NCI-H1694 treated with DMSO at 0.1 percent for 48 hours (cell line): ENCODE data around the gene DYSF.
"Not testable (repeated sequence)": the region's sequence is repeated elsewhere in the genome, so short reads cannot be mapped to it uniquely, and the experiment has no call there.

Experiments
- DNase-seq: peaks from one replicate; lab custom pipeline; 2025; lab: John Stamatoyannopoulos, UW

Gene DYSF

DNA sequence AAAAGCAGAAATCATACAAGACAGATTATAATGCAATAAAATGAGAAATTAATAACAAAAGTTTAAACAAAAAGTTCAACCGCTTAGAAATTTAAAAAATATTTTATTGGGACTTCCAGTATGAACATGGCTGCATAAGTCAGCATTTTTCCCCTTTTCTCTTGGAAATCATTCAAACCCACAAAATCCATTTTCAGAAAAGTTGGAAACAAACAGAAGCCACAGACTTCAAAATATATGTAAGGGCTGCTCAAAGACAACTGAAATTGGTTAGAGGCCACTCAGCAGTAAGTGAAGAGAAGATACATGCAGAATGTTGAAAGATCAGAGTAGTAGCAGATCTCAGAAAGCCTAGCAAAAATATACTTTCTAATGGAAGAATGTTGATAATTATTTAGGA lies 194.0 kb downstream of the DYSF start:
- no peak for DNase-seq

DNA sequence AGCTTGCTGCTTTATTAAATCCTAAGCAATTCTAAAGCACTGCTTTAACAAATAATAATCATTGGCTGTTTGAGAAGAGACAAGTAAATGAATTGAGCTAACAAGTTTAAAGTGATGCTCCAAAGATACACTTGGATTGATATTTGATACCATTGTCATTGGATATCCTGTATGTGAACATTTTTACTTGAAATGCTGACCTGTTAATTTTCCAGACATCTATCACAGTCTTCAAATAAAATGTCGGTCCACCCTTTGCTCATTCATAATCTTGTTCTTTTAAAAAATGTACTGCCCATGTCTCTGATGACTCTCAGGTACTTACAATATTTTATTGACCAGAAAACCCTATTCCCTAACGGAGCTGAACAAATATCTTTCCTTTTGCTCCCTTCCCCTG lies 202.1 kb downstream of the DYSF start:
- DNase-seq: no peak

DNA sequence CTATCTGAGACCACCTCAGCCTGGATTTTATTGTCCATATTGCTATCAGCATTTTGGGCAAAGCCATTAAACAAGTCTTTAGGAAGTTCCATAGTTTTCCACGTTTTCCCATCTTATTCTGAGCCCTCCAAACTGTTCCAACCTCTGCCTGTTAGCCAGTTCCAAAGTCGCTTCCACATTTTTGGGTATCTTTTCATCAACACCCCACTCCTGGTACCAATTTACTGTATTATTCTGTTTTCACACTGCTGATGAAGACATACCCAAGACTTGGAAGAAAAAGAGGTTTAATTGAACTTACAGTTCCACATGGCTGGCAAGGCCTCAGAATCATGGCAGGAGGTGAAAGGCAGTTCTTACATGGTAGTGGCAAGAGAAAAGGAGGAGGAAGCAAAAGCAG lies 204.9 kb downstream of the DYSF start:
- DNase-seq: not testable (repeated sequence)

DNA sequence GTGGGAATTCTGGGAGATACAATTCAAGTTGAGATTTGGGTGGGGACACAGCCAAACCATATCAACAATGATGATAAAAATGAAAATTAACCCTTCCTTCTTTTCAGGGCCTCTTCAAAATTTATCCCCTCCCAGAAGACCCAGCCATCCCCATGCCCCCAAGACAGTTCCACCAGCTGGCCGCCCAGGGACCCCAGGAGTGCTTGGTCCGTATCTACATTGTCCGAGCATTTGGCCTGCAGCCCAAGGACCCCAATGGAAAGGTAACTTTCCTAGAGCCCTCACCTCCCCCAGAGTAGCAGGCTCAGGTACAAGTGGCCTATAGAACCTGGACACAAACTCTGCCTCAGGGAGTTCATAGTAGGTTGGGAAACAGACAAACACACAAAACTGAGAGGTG lies 205.4 kb downstream of the DYSF start:
- DNase-seq: no peak

DNA sequence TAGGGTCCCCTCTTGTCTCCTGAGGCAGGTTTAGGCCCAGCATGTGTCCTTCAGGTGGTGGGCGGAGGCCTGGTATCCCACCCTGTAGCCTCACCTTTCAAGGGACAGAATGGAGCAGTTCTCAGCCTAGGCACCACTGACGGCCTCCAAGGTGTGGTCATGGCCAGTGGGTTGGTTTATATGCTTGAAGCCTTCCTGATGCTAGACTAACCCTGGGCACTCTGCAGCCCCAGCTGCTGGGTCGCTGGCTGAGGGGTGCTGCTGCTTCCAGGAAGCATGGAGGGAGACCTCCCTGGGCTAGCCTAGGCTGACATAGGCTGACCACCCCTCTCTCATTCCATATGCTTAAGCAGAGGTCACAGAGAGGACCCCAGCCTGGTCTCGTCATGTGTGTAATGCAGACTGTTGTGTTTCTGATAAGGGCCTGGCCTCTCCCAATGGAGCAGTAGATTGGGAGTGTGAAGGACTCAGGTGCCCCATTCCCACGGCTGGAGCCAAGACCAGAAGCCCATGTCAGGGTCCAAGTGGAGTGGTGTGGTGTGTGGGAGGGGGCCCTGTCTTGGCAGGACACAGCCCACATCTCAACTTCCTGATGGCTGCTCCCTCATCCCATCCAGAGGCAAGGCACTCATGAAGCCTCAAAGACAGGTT lies 206.6 kb downstream of the DYSF start:
- DNase-seq: no peak

DNA sequence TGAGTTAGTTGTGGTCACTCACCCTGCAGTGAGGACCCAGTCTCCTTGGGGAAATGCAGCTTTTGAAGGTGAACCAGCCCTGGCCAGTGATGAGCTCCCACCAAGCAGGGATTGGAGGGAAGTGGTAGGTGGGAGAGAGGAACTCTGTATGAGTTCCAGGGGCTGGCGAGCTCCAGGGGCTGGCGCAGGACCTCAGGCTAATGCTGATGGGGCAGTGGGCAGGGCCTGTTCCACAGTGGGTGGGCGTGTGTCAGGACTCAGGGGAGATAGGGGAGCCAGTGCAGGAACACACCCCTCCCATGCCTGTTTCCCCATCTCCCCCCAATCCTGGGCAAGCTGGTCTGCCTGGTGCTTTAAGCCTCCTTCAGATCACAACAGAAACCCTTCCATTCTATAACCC lies 208.4 kb downstream of the DYSF start:
- DNase-seq: no peak

DNA sequence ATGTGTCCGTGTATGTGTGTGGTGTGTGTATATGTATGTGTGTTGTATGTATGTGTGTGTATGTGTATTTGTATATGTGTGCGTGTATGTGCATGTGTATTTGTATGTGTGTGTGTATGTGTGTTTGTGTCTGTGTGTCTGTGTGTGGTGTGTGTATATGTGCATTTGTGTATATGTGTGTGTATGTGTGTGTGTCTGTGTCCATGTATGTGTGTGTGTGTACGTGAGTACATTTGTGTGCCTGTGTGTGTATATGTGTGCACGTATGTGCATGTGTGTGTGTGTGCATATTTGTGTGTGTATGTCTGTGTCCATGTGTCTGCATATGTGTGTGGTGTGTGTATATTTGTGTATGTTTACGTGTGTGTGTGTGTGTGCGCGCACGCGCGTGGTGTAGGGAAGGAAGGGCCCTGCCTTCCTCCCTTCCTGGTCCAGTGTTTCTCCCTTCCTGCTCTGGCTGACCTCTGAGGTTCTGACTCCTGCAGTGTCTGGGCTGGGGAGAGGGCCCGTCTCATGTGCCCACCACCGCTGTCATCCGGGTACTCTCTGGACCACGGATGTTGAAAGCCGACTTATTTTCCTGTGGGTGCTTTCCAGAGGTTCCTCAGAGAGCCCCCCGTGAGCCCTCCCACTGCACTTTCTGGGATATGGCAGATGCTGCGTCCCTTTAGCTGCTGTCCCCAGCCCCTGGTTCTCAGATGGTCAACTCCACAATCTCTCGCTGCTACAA lies 209.5 kb downstream of the DYSF start:
- DNase-seq: no peak

DNA sequence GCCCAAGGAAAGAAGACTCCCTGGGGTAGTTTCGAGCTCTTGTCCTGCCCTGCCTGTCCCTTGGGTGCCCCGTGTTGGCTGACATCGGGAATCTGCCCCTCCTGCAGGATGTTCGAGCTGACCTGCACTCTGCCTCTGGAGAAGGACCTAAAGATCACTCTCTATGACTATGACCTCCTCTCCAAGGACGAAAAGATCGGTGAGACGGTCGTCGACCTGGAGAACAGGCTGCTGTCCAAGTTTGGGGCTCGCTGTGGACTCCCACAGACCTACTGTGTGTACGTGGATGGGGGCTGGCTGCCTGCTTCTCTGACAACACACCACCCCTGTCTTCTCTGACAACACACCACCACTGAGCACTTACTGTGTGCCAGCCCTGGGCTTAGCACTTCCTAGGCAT lies 210.8 kb downstream of the DYSF start:
- DNase-seq: no peak

DNA sequence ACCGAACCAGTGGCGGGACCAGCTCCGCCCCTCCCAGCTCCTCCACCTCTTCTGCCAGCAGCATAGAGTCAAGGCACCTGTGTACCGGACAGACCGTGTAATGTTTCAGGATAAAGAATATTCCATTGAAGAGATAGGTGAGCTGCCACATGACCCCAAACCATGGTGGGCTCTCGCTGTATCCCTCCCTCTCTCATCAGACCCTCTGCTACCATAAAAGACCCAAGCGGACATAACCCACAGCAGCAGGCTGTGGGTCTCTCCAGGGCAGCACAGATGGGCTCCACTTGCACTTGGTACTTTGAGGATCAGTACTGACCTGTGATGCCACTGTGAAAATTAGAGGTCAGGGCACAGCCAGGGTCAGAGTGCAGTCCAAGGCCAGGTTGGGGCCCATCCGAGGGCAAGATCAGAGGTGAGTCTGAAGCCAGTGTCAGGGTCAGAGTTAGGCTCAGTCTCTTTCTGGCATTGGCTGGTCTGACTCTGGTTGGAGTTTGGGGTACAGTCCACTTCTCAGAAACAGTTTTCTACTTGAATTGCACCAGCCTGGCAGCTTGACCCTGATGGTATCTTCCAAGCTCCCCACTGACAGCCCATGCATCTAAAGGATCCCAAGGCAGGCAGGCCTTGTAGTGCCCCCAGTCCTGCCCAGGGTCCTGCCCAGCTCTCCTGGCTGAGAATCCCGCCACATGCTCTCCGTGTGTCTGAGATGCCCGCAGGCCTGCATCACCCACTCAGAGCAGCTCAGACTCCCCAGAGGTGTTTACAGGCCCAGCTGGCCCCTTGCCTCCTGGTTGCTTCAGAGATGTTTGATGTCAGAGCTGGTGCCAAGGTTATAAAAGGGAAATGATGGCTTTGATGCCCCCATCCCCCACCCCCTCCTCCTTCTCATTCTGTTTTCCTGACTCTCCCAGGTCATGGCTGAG lies 212.1 kb downstream of the DYSF start:
- DNase-seq: no peak

DNA sequence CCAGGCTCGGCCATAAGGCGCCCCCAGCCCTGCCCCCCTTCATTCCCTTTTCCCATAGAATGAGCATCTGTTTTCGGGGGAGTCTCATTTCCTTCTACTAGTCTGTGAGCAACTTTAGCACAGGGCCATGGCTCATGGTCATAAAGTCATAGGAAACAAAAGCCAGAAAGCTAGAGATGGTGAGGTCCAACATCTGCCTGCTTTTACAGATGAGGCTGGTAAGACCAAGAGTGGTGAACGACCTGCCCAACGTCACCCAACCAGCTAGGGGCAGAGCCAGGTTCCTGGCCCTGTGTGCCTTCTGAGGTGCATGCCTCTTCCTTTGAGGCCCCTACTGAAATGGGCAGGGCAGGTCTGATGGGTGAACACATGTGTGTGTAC lies 212.7 kb downstream of the DYSF start:
- DNase-seq: no peak

DNA sequence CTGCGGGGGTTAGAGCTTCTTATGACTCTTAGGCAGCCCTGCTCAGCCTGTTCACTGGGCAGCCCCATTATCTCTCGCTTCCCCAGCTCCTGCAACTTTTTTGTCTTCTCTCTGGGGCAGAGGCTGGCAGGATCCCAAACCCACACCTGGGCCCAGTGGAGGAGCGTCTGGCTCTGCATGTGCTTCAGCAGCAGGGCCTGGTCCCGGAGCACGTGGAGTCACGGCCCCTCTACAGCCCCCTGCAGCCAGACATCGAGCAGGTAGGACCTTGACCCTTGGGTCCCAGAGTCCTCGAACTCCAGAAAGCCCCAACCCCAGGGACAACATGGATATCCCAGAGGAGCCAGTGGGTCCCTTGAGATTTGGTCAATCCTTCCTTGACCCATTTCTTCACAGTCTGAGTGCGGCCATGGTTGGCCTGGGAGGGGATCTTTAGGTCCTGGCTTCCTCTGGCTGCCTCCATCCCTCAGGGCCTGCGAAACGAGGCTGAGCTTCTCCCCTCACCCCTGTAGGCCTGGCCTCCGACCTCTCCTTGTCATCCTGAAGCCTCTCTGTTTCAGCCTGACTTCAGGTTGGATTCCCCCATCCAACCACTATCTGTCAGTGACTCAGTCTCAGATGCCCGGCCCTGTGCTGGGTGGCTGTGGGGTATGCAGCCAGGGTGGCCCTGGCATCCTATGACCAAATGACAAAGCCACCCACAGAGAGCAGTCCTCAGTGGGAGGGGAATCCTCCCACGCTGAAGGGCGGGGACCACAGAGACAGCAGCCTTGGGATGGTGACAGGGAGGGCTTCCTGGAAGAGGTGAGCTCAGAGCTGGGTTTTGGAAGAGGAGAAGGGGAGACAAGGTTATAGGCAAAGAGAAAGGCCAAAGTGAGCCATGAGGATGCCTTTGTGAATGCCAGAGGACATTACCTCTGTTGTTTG lies 214.2 kb downstream of the DYSF start:
- no peak for DNase-seq

DNA sequence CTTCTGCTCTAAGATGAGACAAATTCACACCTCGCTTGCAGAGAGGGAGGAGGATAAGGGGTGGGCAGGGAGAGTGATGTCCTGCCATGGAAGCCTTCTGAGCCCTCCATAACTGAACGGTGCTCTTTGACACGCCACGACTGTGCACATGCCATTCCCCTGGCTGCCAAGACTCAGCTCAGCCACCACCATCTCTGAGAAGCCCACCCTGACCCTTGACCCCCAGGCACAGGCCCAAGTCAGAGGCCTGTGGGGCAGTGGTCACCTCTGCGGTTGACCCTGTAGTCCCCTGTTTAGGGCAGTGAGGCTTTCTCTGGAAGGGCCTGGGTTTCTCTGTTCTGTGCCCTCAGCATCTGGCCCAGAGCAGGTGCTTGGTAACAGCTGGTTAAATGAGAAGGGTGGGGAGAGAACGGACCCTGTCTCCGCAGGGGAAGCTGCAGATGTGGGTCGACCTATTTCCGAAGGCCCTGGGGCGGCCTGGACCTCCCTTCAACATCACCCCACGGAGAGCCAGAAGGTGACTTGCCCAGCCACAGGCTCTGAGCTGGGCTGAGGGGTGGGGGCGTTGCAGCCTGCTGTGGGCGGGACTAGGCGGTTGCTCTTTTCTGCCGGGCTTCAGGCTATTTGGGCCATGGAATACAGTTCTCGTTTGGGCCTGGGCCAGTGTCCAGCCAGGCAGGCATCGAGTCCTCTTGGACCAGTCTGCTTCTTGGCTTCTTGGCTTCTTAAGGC lies 215.1 kb downstream of the DYSF start:
- DNase-seq: no peak

DNA sequence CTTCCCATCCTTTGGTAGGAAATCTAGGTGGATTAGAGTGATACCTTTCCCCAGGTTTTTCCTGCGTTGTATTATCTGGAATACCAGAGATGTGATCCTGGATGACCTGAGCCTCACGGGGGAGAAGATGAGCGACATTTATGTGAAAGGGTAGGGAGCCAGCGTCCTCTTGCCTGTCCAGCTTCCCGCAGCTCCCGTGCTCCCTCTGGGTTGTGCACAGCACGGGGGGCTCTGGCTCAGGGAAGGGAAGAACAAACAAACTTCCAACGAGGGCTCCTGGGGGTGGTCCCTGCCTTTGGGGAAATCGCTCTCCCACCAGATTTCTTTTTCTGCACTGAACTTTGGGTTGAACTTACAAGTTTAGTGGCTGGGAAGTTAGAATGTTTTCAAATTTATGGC lies 215.7 kb downstream of the DYSF start:
- no peak for DNase-seq

DNA sequence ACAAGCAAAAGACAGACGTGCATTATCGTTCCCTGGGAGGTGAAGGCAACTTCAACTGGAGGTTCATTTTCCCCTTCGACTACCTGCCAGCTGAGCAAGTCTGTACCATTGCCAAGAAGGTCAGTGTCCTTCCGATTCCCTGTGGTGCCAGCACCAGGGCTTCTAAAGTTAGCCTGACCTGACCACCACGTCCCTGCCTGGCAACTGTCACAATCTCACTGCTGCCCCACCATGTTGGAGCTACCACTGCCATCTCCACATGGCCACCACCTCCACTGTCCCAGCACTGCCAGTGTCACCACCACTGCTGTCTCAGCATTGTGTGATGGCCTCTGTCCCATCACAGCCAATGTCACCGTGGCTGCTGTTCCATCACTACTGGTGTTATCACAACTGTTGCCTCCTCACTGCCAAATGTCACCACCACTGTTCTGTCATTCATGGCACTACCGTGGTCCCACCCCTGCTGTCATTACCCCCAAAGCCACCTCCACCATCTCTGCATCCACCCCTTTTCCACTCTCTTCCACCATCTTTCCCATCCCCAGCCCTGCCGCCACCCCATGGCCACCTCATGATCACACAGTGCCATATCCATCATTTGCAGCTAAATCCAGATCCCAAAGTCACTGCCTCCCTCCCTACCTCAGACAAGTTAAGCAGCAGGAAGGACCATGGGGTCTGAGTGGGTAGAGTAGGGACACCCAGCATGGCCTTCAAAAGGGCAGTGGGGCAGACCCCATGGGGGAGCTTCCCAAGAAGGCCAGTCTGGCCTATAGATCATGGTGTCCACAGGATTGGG lies 216.5 kb downstream of the DYSF start:
- no peak for DNase-seq

DNA sequence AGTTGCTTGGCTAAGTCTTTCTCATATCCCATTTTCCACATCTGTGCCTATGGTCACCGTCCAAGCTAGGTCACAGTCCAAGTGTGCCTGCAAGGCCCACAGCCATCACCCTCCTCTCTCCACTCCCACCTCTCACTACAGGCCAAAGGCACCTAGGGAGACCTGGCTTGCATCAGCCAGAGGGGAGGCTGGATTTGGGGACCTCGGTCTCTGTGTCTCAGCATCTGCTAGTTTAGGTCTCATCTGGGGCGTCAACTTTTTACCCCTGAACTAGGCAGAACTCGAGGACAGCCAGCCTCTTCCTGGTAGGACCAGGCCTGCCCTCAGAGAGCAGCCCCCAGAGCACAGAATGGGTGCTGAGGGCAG lies 217.1 kb downstream of the DYSF start:
- no peak for DNase-seq

DNA sequence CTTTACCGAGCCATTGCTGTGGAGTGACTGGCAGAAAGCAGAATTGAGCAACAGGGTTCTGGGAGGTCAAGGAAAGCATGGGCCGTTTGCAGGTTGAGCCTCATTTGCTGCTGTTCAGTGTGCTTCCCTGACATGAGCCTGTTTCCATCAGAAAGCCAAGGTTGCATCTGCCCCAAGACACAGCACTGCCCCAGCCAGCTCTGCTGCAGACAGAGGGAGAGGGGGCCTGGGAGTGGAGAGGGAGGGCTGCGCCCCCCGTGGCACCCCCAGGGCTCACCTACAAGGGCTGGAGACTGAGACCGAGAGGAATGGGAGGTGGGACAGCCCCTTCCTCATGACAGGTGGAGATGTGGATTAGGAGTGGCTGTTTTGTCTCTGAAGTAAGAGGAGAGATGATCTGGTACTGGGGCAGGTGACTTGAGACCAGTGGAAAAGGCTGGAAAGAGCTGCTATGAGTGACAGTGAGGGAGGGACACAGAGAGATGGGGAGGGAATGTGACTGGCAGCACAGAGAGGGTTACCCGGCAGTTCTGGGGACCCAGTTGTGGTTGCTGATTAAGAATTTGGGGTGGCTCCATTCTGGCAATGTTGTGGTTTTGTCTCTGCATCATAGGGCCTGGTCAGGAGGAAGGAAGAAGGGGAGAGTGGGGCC lies 218.0 kb downstream of the DYSF start:
- no peak for DNase-seq

DNA sequence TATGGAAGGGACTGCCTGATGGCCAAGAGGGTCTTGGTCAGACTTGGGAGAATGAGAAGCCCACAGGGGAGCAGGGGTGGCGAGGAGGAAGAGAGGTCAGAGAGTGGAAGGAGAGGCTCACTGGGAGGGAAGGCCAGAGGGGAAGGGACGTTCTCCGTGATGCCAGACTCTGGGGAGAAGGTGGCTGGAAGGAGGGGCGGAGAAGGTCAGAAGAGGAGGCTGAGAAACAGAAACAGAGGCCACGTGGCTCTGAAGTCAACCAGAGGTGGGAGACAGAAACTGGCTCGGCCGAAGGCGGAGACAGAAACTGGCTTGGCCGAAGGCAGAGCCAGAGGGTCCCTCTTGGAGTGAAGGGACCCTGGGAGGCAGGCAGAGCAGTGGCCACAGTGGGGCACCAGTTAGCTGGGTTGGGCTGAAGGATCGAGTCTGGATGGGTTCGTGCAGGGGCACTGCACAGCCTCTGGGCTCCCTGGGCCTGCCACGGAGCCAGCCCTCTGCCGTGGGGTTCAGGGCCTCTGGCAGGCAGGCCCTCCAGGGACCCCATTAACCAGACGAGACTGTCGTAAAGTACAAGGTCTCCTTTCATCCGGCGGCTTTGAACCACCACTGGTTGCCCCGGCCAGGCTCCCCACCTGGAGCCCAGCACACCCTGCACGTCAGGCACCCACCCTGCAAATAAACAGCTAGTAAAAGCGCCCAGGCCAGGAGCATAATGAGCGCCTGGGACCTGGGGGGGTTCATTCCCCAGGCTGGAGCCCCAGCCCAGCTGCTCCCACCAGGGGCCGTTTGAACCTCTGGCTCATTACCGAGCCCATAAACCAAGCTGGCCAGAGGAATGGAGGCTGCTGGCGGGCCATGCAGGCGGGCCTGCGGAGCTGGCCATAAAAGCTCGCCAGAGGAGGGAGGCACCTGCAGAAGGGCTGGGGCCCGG lies 218.8 kb downstream of the DYSF start:
- no peak for DNase-seq
